CD4-positive, CD25-positive, alpha-beta regulatory T cell (primary cell): ENCODE data around the gene MSANTD3. TPM values are rescaled to one million over a fixed set of nuclear protein-coding genes. Genes with fewer than 3 reads are reported as not detected.
A peak's percentile ranks its signal among the peaks of the same experiment; 100 is the strongest.
"Not testable (repeated sequence)": the region's sequence is repeated elsewhere in the genome, so short reads cannot be mapped to it uniquely, and the experiment has no call there.

Source experiments
- ATAC-seq, 2 donors: fragments of 150-1000 bp; cut with Tn5 transposase; one replicate each; pipeline ENCODE4 v1.10.0; 2021; ENCODE audit warnings: low read depth in 2 of 2, moderate number of reproducible peaks in 2 of 2, moderate library complexity in 1 of 2
- DNase-seq, 3 donors: peaks; one replicate each; pipeline versions ENCODE4 v3.0.0 to v3.0.0-alpha.2; 2012 to 2022; ENCODE audit warnings: mixed read lengths in 1 of 3
- H3K27ac ChIP-seq: one replicate; pipeline ENCODE4 v1.7.0; 2013; ENCODE audit warnings: mild to moderate bottlenecking, low read length; ENCODE audit not compliant: insufficient read depth, poor library complexity, severe bottlenecking
- H3K27me3 ChIP-seq: one replicate; pipeline ENCODE4 v1.7.0; 2013; ENCODE audit warnings: low read length; ENCODE audit not compliant: control insufficient read depth, insufficient read depth
- H3K36me3 ChIP-seq: one replicate; pipeline ENCODE4 v1.7.0; 2013; ENCODE audit warnings: mild to moderate bottlenecking, low read length, moderate library complexity; ENCODE audit not compliant: control insufficient read depth, insufficient read depth
- H3K4me1 ChIP-seq: 2 replicates; pipeline ENCODE4 v1.7.0; 2013; ENCODE audit warnings: mild to moderate bottlenecking, low read length; ENCODE audit not compliant: insufficient read depth, control insufficient read depth, poor library complexity, severe bottlenecking
- H3K4me3 ChIP-seq: one replicate; pipeline ENCODE4 v1.7.0; 2013; ENCODE audit warnings: low read depth, mild to moderate bottlenecking, low read length, moderate library complexity
- H3K9me3 ChIP-seq, 2 experiments: 1 replicate in 1 of 2; 2 replicates in 1 of 2; pipeline ENCODE4 v1.7.0; 2013; ENCODE audit warnings: low read length in 2 of 2, mild to moderate bottlenecking in 1 of 2, moderate library complexity in 1 of 2; ENCODE audit not compliant: control insufficient read depth in 2 of 2
- H3K27ac Mint-ChIP-seq, 3 donors: one replicate each; pipeline ENCODE4 v1.8.0; 2020 to 2022; ENCODE audit warnings: mild to moderate bottlenecking in 3 of 3, mixed read lengths in 3 of 3, moderate library complexity in 2 of 3
- H3K27me3 Mint-ChIP-seq: one replicate; pipeline ENCODE4 v1.8.0; 2022; ENCODE audit warnings: mild to moderate bottlenecking, mixed read lengths
- H3K36me3 Mint-ChIP-seq: one replicate; pipeline ENCODE4 v1.8.0; 2020; ENCODE audit warnings: mixed read lengths
- H3K4me1 Mint-ChIP-seq, 4 donors: one replicate each; pipeline ENCODE4 v1.8.0; 2020 to 2022; ENCODE audit warnings: mixed read lengths in 4 of 4, mild to moderate bottlenecking in 1 of 4
- H3K4me3 Mint-ChIP-seq, 4 donors: one replicate each; pipeline ENCODE4 v1.8.0; 2020 to 2022; ENCODE audit warnings: mild to moderate bottlenecking in 4 of 4, mixed read lengths in 4 of 4, moderate library complexity in 3 of 4
- H3K9me3 Mint-ChIP-seq, 7 donors: one replicate each; pipeline ENCODE4 v1.8.0; 2020 to 2022; ENCODE audit warnings: mixed read lengths in 7 of 7, mild to moderate bottlenecking in 3 of 7, moderate library complexity in 2 of 7
- polyA plus RNA-seq, 4 donors: library from polyadenylated mRNA; unstranded; fragments of 300-500 nt; fragmentation: Illumina TruSeq; gene quantifications; one replicate each; pipeline ENCODE4 v1.2.3, GENCODE V29; 2021
- total RNA-seq: library from RNA; stranded (reverse); gene quantifications from one replicate; pipeline ENCODE4 v1.2.3, GENCODE V29; 2022

The MSANTD3 gene
- total RNA-seq (5.9 TPM), polyA plus RNA-seq (1 to 10 TPM; 3.0 to 4.8 (median 3.9) TPM)

DNA sequence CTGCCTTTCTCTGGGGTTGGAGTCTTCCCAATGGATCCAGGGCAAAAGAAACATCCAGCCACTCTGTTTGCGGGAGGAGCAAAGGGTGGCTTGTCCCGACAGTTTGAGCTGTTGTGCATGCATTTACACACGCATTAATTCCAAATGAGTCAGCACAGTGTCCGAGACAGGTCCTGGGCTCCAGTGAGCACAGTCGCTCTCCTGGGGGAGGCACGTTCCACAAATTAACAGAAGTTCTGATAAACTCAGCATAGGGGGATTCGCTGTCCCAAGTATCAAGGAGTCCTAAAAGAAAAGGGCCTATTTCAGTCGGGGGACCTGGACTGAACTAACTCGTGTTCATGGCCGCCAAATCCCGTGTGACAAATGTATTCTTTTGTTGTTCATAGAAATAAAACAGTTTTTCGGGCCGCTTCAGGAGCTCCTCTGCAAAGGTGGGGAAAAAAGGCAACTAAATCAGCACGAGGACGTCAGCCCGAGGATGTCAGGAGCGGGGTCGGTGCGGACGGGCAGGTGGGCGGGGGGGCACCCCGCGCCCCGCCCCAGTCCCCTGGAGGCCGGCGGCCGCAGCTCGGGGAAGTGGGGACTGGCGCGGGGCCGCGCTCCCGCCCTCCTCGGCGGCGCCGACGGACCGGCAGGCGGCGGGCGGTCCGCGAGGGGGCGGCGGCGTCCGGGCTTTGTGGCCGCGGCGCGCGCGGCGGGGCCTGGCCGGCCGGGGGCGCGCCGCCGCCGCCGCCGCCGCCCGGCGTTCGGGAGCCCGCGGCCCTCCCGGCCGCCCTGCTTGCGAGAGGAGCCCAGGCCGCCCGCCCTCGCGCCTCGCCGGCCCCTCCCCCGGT, at the start of gene MSANTD3:
Gene MSANTD3, plus strand, starts transcription at position 614 of the 836 bp plus-strand sequence. CDS start 14,796 bp downstream, outside the sequence.
- Mint-ChIP-seq H3K9me3 (peaks cover 0 to 3% (median 0%) of the 10 kb centered on the region in 7 donors), H3K4me3 (peak within 1 kb of the TSS; percentile 92 to 99 (median 96)), H3K27ac (peak within 1 kb of the TSS; percentile 81 to 98 (median 96)), H3K27me3 (peaks cover 30% of the 10 kb centered on the region), H3K4me1 (peaks cover 20 to 36% (median 30%) of the 10 kb centered on the region in 4 donors), H3K36me3 (no peaks in the 10 kb centered on the region)
- Histone ChIP-seq H3K36me3 (no peaks in the 10 kb centered on the region), H3K27ac (no peak within 1 kb of the TSS), H3K4me1 (peaks cover 17% of the 10 kb centered on the region), H3K9me3 (no peaks in the 10 kb centered on the region), H3K4me3 (peak within 1 kb of the TSS; percentile 79), H3K27me3 (no peaks in the 10 kb centered on the region)
- DNase-seq (peak; percentile 28 to 58 (median 46)), ATAC-seq (peak; percentile 77 to 87)

DNA sequence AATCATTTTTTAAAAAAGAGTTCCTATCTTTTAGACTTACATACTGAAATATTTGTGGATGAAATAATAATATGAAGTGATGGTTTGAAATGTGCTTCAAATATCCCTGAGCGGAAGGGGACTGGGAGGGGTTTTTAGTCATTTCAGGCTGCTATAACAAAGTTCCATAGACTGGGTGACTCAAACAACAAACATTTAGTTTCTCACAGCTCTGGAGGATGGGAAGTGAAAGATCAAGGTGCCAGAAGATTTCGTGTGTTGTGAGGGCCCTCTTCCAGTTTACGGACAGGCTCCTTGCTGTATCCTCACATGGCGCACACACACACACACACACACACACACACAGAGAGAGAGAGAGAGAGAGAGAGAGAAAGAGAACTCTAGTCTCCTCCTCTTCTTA, 47.1 kb upstream of the MSANTD3 start:
- Histone ChIP-seq H3K4me1 (no peaks in the 10 kb centered on the region), H3K4me3 (no peak overlapping the region), H3K27me3 (no peaks in the 10 kb centered on the region), H3K36me3 (no peaks in the 10 kb centered on the region), H3K9me3 (peaks cover 0 to 5% of the 10 kb centered on the region in 2 experiments), H3K27ac (no peak overlapping the region)
- H3K36me3 Mint-ChIP-seq, result peaks cover 5% of the 10 kb centered on the region
- no peak overlapping the region for H3K27ac Mint-ChIP-seq
- ATAC-seq, result no peak
- no peak for DNase-seq
- no peak overlapping the region for H3K4me3 Mint-ChIP-seq
- H3K4me1 Mint-ChIP-seq, result no peaks in the 10 kb centered on the region
- H3K27me3 Mint-ChIP-seq, result peaks cover 4% of the 10 kb centered on the region
- peaks cover 0 to 12% (median 3%) of the 10 kb centered on the region in 7 donors for H3K9me3 Mint-ChIP-seq

DNA sequence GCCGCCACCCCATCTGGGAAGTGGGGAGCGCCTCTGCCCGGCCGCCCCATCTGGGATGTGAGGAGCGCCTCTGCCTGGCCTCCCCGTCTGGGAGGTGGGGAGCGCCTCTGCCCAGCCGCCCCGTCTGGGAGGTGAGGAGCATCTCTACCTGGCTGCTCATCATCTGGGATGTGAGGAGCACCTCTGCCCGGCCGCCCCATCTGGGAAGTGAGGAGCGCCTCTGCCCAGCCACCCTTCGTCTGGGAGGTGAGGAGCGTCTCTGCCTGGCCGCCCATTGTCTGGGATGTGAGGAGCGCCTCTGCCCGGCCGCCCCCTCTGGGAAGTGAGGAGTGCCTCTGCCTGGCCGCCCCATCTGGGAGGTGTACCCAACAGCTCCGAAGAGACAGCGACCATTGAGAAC, 34.0 kb upstream of the MSANTD3 start:
- not testable (repeated sequence) for H3K4me1 Mint-ChIP-seq, H3K4me3 Mint-ChIP-seq, H3K4me3 ChIP-seq, H3K4me1 ChIP-seq, H3K27ac Mint-ChIP-seq, ATAC-seq, H3K9me3 Mint-ChIP-seq, H3K27ac ChIP-seq, H3K9me3 ChIP-seq, H3K27me3 ChIP-seq, H3K36me3 Mint-ChIP-seq, H3K27me3 Mint-ChIP-seq, H3K36me3 ChIP-seq, DNase-seq

DNA sequence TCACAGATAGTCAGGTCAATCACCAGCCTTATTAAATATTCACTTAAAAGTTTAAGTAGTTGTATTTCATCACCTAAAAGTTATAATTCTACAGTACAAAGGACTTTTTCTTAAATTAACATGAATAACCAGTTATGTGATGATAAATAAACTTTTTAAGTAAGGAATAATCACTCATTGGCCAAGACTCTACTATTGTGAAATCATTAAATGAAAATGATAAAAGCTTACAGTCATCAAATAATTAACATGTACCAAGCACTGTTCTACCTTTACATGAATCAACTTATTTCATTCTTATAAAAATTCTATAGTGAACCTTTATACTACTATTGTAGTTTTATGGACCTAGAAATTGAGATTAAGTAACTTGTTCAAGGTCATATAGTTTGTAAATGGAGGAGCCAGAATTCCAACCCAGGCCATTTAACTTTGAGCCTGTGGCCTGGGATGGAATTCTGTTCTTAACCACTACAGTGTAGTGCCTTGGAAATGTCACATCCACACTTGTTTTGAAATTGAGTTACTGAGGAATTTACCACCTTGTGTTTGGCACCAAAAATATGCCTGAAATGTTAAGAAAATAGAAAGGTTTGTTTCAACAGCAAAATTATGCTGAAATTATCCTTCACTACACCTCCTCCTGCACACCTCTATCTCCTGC, 32.8 kb upstream of the MSANTD3 start:
- no peaks in the 10 kb centered on the region for H3K9me3 Mint-ChIP-seq
- DNase-seq (no peak), ATAC-seq (no peak)
- no peaks in the 10 kb centered on the region for H3K27me3 Mint-ChIP-seq
- H3K27ac ChIP-seq, result no peak overlapping the region
- H3K4me1 Mint-ChIP-seq, result no peaks in the 10 kb centered on the region
- H3K27ac Mint-ChIP-seq, result no peak overlapping the region
- H3K4me3 Mint-ChIP-seq, result no peak overlapping the region
- no peak overlapping the region for H3K4me3 ChIP-seq
- no peaks in the 10 kb centered on the region for H3K27me3 ChIP-seq
- no peaks in the 10 kb centered on the region for H3K4me1 ChIP-seq
- no peaks in the 10 kb centered on the region for H3K36me3 ChIP-seq
- H3K9me3 ChIP-seq, result no peaks in the 10 kb centered on the region
- no peaks in the 10 kb centered on the region for H3K36me3 Mint-ChIP-seq

DNA sequence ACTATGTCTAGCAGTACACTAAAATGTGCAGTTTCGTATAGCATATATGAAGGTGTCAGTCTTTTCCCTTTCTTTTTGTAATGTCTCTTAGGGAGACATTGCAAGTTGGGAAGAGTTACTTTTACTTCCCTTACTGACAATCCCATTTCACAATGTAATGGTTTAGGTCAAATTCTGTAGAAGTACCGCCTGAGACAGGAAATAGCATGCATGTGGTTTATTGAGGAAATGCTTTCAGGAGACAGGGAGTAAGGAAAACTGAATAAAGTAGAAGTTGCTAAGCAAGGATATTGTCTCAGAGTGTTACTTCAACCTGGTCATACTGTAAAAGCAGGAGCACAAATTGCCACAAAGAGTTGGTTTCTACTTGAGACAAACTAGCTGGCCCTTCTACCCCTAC, 32.1 kb upstream of the MSANTD3 start:
- Mint-ChIP-seq H3K4me1 (no peaks in the 10 kb centered on the region), H3K4me3 (no peak overlapping the region), H3K9me3 (no peaks in the 10 kb centered on the region), H3K27ac (no peak overlapping the region), H3K27me3 (no peaks in the 10 kb centered on the region), H3K36me3 (no peaks in the 10 kb centered on the region)
- ATAC-seq, result no peak
- no peak overlapping the region for H3K4me3 ChIP-seq
- no peaks in the 10 kb centered on the region for H3K36me3 ChIP-seq
- H3K27me3 ChIP-seq, result no peaks in the 10 kb centered on the region
- no peak overlapping the region for H3K27ac ChIP-seq
- H3K9me3 ChIP-seq, result no peaks in the 10 kb centered on the region
- H3K4me1 ChIP-seq, result no peaks in the 10 kb centered on the region
- DNase-seq, result no peak

- no peaks in the 10 kb centered on the region for H3K4me1 ChIP-seq
- H3K4me1 Mint-ChIP-seq, result no peaks in the 10 kb centered on the region
- H3K36me3 Mint-ChIP-seq, result no peaks in the 10 kb centered on the region
- no peaks in the 10 kb centered on the region for H3K9me3 ChIP-seq
- no peak overlapping the region for H3K4me3 Mint-ChIP-seq
- H3K27me3 ChIP-seq, result peaks cover 8% of the 10 kb centered on the region
- H3K4me3 ChIP-seq, result no peak overlapping the region
- DNase-seq, result no peak
- H3K36me3 ChIP-seq, result no peaks in the 10 kb centered on the region
- no peak overlapping the region for H3K27ac ChIP-seq
- no peaks in the 10 kb centered on the region for H3K9me3 Mint-ChIP-seq
- no peak for ATAC-seq
- no peak overlapping the region for H3K27ac Mint-ChIP-seq
- H3K27me3 Mint-ChIP-seq, result peaks cover 7% of the 10 kb centered on the region
Observed at GRCh38 chr9:100396769-100397168, 30.2 kb upstream of the MSANTD3 start.

- no peaks in the 10 kb centered on the region for H3K9me3 ChIP-seq
- DNase-seq (no peak), ATAC-seq (no peak)
- no peaks in the 10 kb centered on the region for H3K36me3 ChIP-seq
- no peak overlapping the region for H3K27ac Mint-ChIP-seq
- no peaks in the 10 kb centered on the region for H3K4me1 ChIP-seq
- H3K27ac ChIP-seq, result no peak overlapping the region
- no peak overlapping the region for H3K4me3 Mint-ChIP-seq
- H3K9me3 Mint-ChIP-seq, result no peaks in the 10 kb centered on the region
- no peak overlapping the region for H3K4me3 ChIP-seq
- no peaks in the 10 kb centered on the region for H3K4me1 Mint-ChIP-seq
- peaks cover 9% of the 10 kb centered on the region for H3K27me3 ChIP-seq
- H3K27me3 Mint-ChIP-seq, result peaks cover 7% of the 10 kb centered on the region
- no peaks in the 10 kb centered on the region for H3K36me3 Mint-ChIP-seq
Observed at GRCh38 chr9:100397529-100398266, 29.2 kb upstream of the MSANTD3 start.
